Measurements from ENCODE around the gene DCST1. TPM values are rescaled to one million over a fixed set of nuclear protein-coding genes. Genes with fewer than 3 reads are reported as not detected.

Gene DCST1
- total and polyA plus RNA-seq, 2 of the 13 experiments (the other 11 are each of a cell fraction or from before 2014, with no cell fraction given) = 0.04 TPM; not detected in 1

- TF ChIP-seq, protein P1, sequence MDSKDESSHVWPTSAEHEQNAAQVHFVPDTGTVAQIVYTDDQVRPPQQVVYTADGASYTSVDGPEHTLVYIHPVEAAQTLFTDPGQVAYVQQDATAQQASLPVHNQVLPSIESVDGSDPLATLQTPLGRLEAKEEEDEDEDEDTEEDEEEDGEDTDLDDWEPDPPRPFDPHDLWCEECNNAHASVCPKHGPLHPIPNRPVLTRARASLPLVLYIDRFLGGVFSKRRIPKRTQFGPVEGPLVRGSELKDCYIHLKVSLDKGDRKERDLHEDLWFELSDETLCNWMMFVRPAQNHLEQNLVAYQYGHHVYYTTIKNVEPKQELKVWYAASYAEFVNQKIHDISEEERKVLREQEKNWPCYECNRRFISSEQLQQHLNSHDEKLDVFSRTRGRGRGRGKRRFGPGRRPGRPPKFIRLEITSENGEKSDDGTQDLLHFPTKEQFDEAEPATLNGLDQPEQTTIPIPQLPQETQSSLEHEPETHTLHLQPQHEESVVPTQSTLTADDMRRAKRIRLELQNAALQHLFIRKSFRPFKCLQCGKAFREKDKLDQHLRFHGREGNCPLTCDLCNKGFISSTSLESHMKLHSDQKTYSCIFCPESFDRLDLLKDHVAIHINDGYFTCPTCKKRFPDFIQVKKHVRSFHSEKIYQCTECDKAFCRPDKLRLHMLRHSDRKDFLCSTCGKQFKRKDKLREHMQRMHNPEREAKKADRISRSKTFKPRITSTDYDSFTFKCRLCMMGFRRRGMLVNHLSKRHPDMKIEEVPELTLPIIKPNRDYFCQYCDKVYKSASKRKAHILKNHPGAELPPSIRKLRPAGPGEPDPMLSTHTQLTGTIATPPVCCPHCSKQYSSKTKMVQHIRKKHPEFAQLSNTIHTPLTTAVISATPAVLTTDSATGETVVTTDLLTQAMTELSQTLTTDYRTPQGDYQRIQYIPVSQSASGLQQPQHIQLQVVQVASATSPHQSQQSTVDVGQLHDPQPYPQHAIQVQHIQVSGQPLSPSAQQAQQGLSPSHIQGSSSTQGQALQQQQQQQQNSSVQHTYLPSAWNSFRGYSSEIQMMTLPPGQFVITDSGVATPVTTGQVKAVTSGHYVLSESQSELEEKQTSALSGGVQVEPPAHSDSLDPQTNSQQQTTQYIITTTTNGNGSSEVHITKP (CRISPR knock-in tag; IDR thresholded peaks at IDR 0.05; ENCODE audit: low read depth) = peak; percentile 94
- TF ChIP-seq ZFP90 (CRISPR knock-in tag; IDR thresholded peaks at IDR 0.05; ENCODE audit: borderline replicate concordance) = peak; percentile 88; the same call in 1 of the 2 replicates
- TF ChIP-seq, protein P2, sequence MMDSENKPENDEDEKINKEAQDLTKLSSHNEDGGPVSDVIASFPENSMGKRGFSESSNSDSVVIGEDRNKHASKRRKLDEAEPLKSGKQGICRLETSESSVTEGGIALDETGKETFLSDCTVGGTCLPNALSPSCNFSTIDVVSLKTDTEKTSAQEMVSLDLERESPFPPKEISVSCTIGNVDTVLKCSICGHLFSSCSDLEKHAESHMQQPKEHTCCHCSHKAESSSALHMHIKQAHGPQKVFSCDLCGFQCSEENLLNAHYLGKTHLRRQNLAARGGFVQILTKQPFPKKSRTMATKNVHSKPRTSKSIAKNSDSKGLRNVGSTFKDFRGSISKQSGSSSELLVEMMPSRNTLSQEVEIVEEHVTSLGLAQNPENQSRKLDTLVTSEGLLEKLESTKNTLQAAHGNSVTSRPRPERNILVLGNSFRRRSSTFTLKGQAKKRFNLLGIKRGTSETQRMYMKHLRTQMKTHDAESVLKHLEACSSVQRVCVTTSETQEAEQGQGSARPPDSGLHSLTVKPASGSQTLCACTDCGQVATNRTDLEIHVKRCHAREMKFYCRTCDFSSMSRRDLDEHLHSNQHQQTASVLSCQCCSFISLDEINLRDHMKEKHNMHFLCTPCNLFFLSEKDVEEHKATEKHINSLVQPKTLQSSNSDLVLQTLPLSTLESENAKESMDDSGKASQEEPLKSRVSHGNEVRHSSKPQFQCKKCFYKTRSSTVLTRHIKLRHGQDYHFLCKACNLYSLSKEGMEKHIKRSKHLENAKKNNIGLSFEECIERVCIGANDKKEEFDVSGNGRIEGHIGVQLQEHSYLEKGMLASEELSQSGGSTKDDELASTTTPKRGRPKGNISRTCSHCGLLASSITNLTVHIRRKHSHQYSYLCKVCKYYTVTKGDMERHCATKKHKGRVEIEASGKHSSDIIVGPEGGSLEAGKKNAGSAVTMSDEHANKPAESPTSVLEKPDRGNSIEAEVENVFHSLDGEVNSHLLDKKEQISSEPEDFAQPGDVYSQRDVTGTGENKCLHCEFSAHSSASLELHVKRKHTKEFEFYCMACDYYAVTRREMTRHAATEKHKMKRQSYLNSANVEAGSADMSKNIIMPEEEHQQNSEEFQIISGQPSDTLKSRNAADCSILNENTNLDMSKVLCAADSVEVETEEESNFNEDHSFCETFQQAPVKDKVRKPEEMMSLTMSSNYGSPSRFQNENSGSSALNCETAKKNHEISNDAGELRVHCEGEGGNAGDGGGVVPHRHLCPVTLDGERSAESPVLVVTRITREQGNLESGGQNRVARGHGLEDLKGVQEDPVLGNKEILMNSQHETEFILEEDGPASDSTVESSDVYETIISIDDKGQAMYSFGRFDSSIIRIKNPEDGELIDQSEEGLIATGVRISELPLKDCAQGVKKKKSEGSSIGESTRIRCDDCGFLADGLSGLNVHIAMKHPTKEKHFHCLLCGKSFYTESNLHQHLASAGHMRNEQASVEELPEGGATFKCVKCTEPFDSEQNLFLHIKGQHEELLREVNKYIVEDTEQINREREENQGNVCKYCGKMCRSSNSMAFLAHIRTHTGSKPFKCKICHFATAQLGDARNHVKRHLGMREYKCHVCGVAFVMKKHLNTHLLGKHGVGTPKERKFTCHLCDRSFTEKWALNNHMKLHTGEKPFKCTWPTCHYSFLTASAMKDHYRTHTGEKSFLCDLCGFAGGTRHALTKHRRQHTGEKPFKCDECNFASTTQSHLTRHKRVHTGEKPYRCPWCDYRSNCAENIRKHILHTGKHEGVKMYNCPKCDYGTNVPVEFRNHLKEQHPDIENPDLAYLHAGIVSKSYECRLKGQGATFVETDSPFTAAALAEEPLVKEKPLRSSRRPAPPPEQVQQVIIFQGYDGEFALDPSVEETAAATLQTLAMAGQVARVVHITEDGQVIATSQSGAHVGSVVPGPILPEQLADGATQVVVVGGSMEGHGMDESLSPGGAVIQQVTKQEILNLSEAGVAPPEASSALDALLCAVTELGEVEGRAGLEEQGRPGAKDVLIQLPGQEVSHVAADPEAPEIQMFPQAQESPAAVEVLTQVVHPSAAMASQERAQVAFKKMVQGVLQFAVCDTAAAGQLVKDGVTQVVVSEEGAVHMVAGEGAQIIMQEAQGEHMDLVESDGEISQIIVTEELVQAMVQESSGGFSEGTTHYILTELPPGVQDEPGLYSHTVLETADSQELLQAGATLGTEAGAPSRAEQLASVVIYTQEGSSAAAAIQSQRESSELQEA (CRISPR knock-in tag; IDR thresholded peaks at IDR 0.05; ENCODE audit: not compliant biosample characterization) = peak; percentile 44
- TF ChIP-seq, protein P3, sequence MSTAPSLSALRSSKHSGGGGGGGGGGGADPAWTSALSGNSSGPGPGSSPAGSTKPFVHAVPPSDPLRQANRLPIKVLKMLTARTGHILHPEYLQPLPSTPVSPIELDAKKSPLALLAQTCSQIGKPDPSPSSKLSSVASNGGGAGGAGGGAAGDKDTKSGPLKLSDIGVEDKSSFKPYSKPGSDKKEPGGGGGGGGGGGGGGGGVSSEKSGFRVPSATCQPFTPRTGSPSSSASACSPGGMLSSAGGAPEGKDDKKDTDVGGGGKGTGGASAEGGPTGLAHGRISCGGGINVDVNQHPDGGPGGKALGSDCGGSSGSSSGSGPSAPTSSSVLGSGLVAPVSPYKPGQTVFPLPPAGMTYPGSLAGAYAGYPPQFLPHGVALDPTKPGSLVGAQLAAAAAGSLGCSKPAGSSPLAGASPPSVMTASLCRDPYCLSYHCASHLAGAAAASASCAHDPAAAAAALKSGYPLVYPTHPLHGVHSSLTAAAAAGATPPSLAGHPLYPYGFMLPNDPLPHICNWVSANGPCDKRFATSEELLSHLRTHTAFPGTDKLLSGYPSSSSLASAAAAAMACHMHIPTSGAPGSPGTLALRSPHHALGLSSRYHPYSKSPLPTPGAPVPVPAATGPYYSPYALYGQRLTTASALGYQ (CRISPR knock-in tag; IDR thresholded peaks at IDR 0.05) = peak; percentile 84; the same call in 1 of the 2 replicates
- TF ChIP-seq ZNF264 (CRISPR knock-in tag; IDR thresholded peaks at IDR 0.05) = 0 out of 2 replicates have a peak, but pooled peaks have one; percentile 20
- peak; percentile 76; the same call in 1 of the 2 replicates for TF ChIP-seq ZNF589 (CRISPR knock-in tag; conservative IDR thresholded peaks at IDR 0.05)
- TF ChIP-seq, protein P4, sequence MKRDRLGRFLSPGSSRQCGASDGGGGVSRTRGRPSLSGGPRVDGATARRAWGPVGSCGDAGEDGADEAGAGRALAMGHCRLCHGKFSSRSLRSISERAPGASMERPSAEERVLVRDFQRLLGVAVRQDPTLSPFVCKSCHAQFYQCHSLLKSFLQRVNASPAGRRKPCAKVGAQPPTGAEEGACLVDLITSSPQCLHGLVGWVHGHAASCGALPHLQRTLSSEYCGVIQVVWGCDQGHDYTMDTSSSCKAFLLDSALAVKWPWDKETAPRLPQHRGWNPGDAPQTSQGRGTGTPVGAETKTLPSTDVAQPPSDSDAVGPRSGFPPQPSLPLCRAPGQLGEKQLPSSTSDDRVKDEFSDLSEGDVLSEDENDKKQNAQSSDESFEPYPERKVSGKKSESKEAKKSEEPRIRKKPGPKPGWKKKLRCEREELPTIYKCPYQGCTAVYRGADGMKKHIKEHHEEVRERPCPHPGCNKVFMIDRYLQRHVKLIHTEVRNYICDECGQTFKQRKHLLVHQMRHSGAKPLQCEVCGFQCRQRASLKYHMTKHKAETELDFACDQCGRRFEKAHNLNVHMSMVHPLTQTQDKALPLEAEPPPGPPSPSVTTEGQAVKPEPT (CRISPR knock-in tag; IDR thresholded peaks at IDR 0.05; ENCODE audit: low read depth) = peak; percentile 99
- TF ChIP-seq ZNF430 (CRISPR knock-in tag; IDR thresholded peaks at IDR 0.05) = no peak; the same call in 1 of the 2 replicates
Measured at GRCh38 chr1:155017041-155017945, 16.3 kb upstream of the DCST1 start (continued).
